GM18868 (cell line): ENCODE data around the gene IL21R.
"Not testable (repeated sequence)": the region's sequence is repeated elsewhere in the genome, so short reads cannot be mapped to it uniquely, and the experiment has no call there.

ENCODE experiments used
- ATAC-seq: cut with Tn5 transposase; IDR thresholded peaks from one replicate; pipeline ENCODE4 v1.9.1; 2021; ENCODE audit warnings: mild to moderate bottlenecking, moderate library complexity; ENCODE audit not compliant: unreplicated experiment

Gene IL21R

GRCh38 chr16:27426423-27427408, 24.7 kb downstream of the IL21R start:
- ATAC-seq, result peak; percentile 69

- ATAC-seq, result no peak
Measured at GRCh38 chr16:27427538-27427937, 25.6 kb downstream of the IL21R start.

- ATAC-seq, result no peak
Measured at GRCh38 chr16:27428026-27428785, 26.2 kb downstream of the IL21R start.

DNA sequence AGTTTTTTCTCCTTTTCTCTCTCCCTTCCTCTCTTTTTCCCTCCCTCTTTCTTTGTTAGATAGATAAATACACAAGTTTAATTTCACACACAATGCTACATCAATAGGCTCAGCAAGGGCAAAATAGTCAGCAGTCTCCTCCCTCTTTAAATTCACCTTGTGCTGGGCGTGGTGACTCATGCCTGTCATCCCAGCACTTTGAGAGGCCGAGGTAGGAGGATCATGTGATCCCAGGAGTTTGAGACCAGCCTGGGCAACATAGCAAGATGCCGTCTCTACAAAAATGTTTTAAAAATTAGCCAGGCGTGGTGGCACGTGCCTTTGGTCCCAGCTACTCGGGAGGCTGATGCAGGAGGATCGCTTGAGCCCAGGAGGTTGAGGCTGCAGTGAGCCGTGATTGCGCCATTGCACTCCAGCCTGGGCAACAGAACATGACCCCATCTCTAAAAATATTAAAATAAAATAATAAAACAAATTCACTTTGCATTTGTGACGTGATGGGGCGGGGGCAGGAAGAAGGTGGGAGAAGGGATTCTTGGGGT, 27.4 kb downstream of the IL21R start:
- ATAC-seq, result no peak

- ATAC-seq, result no peak
Measured at GRCh38 chr16:27429981-27430441, 28.0 kb downstream of the IL21R start.

- no peak for ATAC-seq
Measured at GRCh38 chr16:27430512-27430911, 28.5 kb downstream of the IL21R start.

DNA sequence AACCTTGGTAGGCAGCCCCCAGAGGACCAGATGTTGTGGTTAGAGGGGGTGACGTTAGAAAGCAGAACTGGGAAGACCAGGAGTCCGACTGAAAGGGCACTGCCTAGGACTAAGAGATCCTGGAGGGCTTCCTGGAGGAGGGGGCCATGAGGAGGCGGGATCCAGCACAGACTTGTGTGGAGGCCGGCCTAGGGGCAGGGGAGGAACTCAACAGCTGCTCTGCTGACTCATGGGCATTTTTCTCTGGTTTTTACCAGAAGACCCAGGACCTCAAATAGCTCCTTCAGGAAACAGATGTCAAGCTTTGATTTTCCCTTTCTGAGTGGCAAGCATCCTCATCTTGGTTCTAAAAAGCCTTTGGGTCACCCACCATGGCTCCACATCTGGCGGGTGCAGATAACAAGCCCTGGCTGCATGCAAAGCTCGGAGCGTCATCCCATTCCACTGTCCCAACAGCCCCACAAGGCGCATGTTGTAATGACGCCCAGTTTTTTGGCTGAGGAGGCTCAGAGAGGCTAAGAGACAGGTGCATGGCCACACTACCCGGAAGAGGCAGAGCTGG, 29.0 kb downstream of the IL21R start:
- ATAC-seq, result peak; percentile 39

- ATAC-seq, result peak; percentile 51
Measured at GRCh38 chr16:27431773-27432532, 30.0 kb downstream of the IL21R start.

GRCh38 chr16:27432558-27432957, 30.6 kb downstream of the IL21R start:
- ATAC-seq, result no peak

- not testable (repeated sequence) for ATAC-seq
Measured at GRCh38 chr16:27433191-27433590, 31.2 kb downstream of the IL21R start.

- no peak for ATAC-seq
Measured at GRCh38 chr16:27433636-27434035, 31.7 kb downstream of the IL21R start.

DNA sequence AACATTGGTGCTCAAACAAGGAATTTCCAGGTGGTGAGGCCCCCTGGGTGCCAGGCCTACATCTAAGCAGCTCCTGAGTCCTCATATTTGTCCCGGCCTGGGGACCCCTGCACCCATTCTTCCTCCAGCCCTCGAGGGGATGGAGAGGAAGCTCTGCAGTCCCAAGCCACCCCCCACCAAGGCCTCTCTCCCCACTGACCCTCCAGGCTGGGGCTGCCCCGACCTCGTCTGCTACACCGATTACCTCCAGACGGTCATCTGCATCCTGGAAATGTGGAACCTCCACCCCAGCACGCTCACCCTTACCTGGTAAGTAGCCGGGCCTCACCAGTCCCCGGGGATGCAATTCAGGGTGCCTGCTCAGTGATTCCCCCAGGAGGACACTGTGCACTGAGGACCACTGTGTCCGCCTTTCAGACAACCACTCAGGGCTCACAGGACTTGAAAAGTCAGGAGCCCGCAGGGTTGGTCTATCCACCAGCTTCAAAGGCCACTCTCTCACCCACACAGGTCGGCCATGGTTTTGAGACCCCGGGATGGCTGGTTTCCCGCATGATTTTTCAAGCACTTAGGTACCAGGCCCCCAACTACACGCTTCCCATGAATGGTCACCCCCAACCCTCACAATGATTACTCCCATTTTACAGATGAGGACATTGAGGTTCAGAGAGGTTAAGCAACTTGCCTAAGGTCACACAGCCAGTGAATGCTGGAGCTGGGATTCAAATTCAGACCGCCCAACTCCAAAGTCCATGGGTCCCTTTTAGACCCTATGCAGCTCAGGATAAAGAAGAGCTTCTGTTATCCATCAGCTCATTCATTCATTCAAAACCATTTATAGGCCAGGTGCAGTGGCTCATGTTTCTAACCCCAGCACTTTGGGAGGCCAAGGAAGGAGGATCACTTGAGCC, 32.4 kb downstream of the IL21R start:
- ATAC-seq, result no peak

- ATAC-seq, result not testable (repeated sequence)
Measured at GRCh38 chr16:27435146-27435545, 33.2 kb downstream of the IL21R start.

DNA sequence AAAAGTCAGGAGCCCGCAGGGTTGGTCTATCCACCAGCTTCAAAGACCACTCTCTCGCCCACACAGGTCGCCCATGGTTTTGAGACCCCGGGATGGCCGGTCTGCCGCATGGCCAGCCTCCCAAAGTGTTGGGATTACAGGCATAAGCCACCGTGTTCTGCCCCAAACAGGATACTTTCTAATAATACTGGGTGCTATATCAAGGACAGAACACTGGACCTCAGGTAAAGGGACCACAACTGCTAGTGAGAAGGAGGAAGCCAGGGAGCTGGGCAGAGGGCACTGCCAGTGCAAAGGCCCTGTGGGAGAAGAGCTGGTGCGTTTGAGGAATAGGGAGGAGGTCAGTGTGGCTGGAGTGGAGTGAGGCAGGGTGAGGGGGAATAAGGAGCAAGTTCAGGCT, 34.1 kb downstream of the IL21R start:
- no peak for ATAC-seq

GRCh38 chr16:27436921-27437650, 35.1 kb downstream of the IL21R start:
- no peak for ATAC-seq

DNA sequence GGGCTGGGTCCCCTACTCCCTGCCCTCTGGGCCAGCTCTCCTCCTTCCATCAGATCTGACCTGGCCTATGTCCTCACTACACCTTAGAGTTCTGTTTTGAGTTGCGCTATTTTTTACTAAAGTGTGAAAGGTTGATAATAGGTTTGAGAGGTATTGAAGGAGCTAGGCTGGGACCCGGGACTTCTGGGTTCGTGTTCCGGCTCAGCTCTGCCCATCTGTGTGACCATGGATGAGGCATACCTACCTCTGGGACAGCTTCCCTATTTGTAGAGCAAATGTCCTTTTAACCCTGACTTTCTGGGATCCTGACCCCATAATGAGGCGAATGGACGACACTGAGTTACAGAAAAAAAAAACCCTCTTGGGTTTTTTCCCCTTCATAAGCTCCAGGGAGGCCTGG, 36.0 kb downstream of the IL21R start:
- ATAC-seq, result no peak

GRCh38 chr16:27439271-27440018, 37.5 kb downstream of the IL21R start:
- no peak for ATAC-seq

- no peak for ATAC-seq
Measured at GRCh38 chr16:27441276-27441675, 39.3 kb downstream of the IL21R start.
